Liver (tissue), 9 donors: ENCODE data around the gene SPTBN1. TPM values are rescaled to one million over a fixed set of nuclear protein-coding genes. Genes with fewer than 3 reads are reported as not detected.

ENCODE experiments used
- DNase-seq: peaks from one replicate; pipeline ENCODE4 v3.0.0-alpha.2; 2017; ENCODE audit warnings: low spot score
- H3K27ac ChIP-seq, 2 donors: one replicate each; pipeline ENCODE4 v1.7.0; 2013; ENCODE audit warnings: inconsistent platforms in 2 of 2, low read length in 2 of 2, control low read depth in 1 of 2, low read depth in 1 of 2, mild to moderate bottlenecking in 1 of 2
- H3K27me3 ChIP-seq, 4 donors: one replicate each; pipeline versions ENCODE4 v1.6.1 to v1.7.0; 2013; ENCODE audit warnings: low read length in 3 of 4, inconsistent platforms in 1 of 4, mild to moderate bottlenecking in 1 of 4, moderate library complexity in 1 of 4; ENCODE audit not compliant: control insufficient read depth in 4 of 4, insufficient read depth in 4 of 4
- H3K36me3 ChIP-seq, 4 donors: one replicate each; pipeline versions ENCODE4 v1.6.1 to v1.7.0; 2013; ENCODE audit warnings: low read length in 3 of 4, mild to moderate bottlenecking in 3 of 4, low read depth in 1 of 4, moderate library complexity in 1 of 4; ENCODE audit not compliant: control insufficient read depth in 4 of 4, insufficient read depth in 3 of 4
- H3K4me1 ChIP-seq, 4 donors: one replicate each; pipeline versions ENCODE4 v1.6.1 to v1.7.0; 2013; ENCODE audit warnings: low read length in 3 of 4, mild to moderate bottlenecking in 3 of 4, moderate library complexity in 1 of 4; ENCODE audit not compliant: control insufficient read depth in 4 of 4, insufficient read depth in 4 of 4
- H3K4me3 ChIP-seq, 3 donors: one replicate each; pipeline versions ENCODE4 v1.6.1 to v1.7.0; 2013; ENCODE audit warnings: low read length in 3 of 3, control low read depth in 1 of 3, low read depth in 1 of 3, mild to moderate bottlenecking in 1 of 3
- H3K9ac ChIP-seq, 2 donors: one replicate each; pipeline ENCODE4 v1.7.0; 2013; ENCODE audit warnings: low read length in 2 of 2, mild to moderate bottlenecking in 2 of 2, moderate library complexity in 2 of 2, control low read depth in 1 of 2, low read depth in 1 of 2
- H3K9me3 ChIP-seq, 4 donors: one replicate each; pipeline versions ENCODE4 v1.6.1 to v1.7.0; 2013; ENCODE audit warnings: low read length in 3 of 4; ENCODE audit not compliant: control insufficient read depth in 4 of 4
- FOXA1 ChIP-seq: IDR thresholded peaks from 2 replicates; pipeline ENCODE4 v1.6.1; 2016; ENCODE audit warnings: antibody characterized with exemption
- FOXA2 ChIP-seq: IDR thresholded peaks from 2 replicates; pipeline ENCODE4 v1.6.1; 2016; ENCODE audit warnings: antibody characterized with exemption
- GABPA ChIP-seq, 2 donors: IDR thresholded peaks in 1 of 2; conservative IDR thresholded peaks in 1 of 2; 2 replicates each; pipeline ENCODE4 v1.6.1; 2016; ENCODE audit warnings: antibody characterized with exemption in 2 of 2, mild to moderate bottlenecking in 1 of 2, moderate library complexity in 1 of 2
- HNF4A ChIP-seq, 2 donors: conservative IDR thresholded peaks; 2 replicates each; pipeline ENCODE4 v1.6.1; 2016; ENCODE audit warnings: antibody characterized with exemption in 2 of 2, mild to moderate bottlenecking in 2 of 2
- HNF4G ChIP-seq: IDR thresholded peaks from 2 replicates; pipeline ENCODE4 v1.6.1; 2016; ENCODE audit warnings: antibody characterized with exemption
- NR2F2 ChIP-seq: IDR thresholded peaks from 2 replicates; pipeline ENCODE4 v1.6.1; 2016; ENCODE audit warnings: antibody characterized with exemption
- RAD21 ChIP-seq, 2 donors: IDR thresholded peaks; 2 replicates each; pipeline ENCODE4 v1.6.1; 2016; ENCODE audit warnings: antibody characterized with exemption in 2 of 2, mild to moderate bottlenecking in 2 of 2
- RXRA ChIP-seq, 2 donors: IDR thresholded peaks; 2 replicates each; pipeline ENCODE4 v1.6.1; 2017 to 2018; ENCODE audit warnings: antibody characterized with exemption in 2 of 2, mild to moderate bottlenecking in 1 of 2
- SP1 ChIP-seq: IDR thresholded peaks from 2 replicates; pipeline ENCODE4 v1.6.1; 2018; ENCODE audit warnings: antibody characterized with exemption, mild to moderate bottlenecking
- TAF1 ChIP-seq: conservative IDR thresholded peaks from 2 replicates; pipeline ENCODE4 v1.6.1; 2016; ENCODE audit warnings: antibody characterized with exemption, mild to moderate bottlenecking
- YY1 ChIP-seq: IDR thresholded peaks from 2 replicates; pipeline ENCODE4 v1.6.1; 2016; ENCODE audit warnings: antibody characterized with exemption, mild to moderate bottlenecking
- WGBS: extraction: QIAGEN DNeasy Blood & Tissue Kit; methylation state at CpG from one replicate; pipeline ENCODE4 v1.1.7; 2013; 5-methylcytosine and 5-hydroxymethylcytosine counted together
- polyA plus RNA-seq, 2 donors: library from polyadenylated mRNA; stranded (reverse) in 1 of 2; unstranded in 1 of 2; fragments of 200-250 nt in 1 of 2; fragments of >200 nt in 1 of 2; fragmentation: Nextera tagmentation in 1 of 2; extraction: Ambion mirVana in 1 of 2; gene quantifications; one replicate each; pipeline versions ENCODE4 v1.2.1 to v1.2.3, GENCODE V29; 2013 to 2015
- total RNA-seq, 2 donors: library from RNA; depleted of rRNA; stranded (reverse); fragments of >200 nt; gene quantifications; one replicate each; pipeline ENCODE4 v1.2.3, GENCODE V29; 2014
- TF ChIP-seq, protein P1 (sequence below): fragments of 150-350 bp; IDR thresholded peaks from 2 replicates; pipeline ENCODE4 v1.5.1; 2017; ENCODE audit warnings: improper control_type of control experiment, low read depth, low read length; ENCODE audit not compliant: missing input control
- TF ChIP-seq, protein P2 (sequence below): IDR thresholded peaks from 2 replicates; pipeline ENCODE4 v1.6.1; 2016; ENCODE audit warnings: antibody characterized with exemption, mild to moderate bottlenecking
- TF ChIP-seq, protein P3 (sequence below): IDR thresholded peaks from 2 replicates; pipeline ENCODE4 v1.6.1; 2016; ENCODE audit warnings: antibody characterized with exemption
- TF ChIP-seq, protein P4 (sequence below): IDR thresholded peaks from 2 replicates; pipeline ENCODE4 v1.6.1; 2016; ENCODE audit warnings: antibody characterized with exemption
- TF ChIP-seq, protein P5 (sequence below): IDR thresholded peaks from 2 replicates; pipeline ENCODE4 v1.6.1; 2016; ENCODE audit warnings: antibody characterized with exemption
- donor health status: healthy.
- donor health status: healthy.
- donor health status: healthy.
- donor health status: healthy.
- donor health status: healthy.

The SPTBN1 gene
- total and polyA plus RNA-seq, 4 donors, result 44.8 to 191 (median 75.9) TPM

DNA sequence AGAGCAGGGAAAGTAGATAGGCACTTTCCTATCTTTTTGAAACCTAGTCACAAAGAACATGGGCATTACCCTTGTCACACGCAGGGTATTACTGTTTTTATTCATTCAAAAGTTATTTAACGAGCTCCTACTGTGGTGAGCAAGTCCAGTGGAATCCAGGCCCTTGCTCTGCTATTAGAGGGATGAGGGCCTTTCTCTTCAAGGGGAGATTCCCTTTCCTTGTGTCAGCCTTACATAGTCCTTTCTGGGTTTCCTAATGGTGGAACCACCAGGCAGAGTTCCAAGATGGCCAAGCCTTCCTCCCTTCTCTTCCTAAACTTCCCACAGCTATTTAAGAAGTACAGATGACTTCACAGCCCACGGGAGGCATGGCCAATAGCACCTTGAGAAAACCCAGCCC lies 64.6 kb downstream of the SPTBN1 start:
- Histone ChIP-seq H3K27me3 (no peaks in the 10 kb centered on the region), H3K4me1 (peaks cover 0 to 13% (median 7%) of the 10 kb centered on the region in 4 donors), H3K27ac (no peak overlapping the region), H3K36me3 (no peaks in the 10 kb centered on the region), H3K9me3 (no peaks in the 10 kb centered on the region), H3K9ac (no peak overlapping the region), H3K4me3 (no peak overlapping the region)
- DNase-seq, result no peak
- WGBS, result 85% methylated on average over 3 of the region's 3 CpGs
- TF ChIP-seq SP1 (no peak), NR2F2 (no peak), GABPA (IDR thresholded peaks at IDR 0.05 in 1 of 2, conservative IDR thresholded peaks at IDR 0.05 in 1 of 2) (no peak), YY1 (no peak), RAD21 (IDR thresholded peaks at IDR 0.05) (no peak), TAF1 (no peak)
- TF ChIP-seq, protein P1, sequence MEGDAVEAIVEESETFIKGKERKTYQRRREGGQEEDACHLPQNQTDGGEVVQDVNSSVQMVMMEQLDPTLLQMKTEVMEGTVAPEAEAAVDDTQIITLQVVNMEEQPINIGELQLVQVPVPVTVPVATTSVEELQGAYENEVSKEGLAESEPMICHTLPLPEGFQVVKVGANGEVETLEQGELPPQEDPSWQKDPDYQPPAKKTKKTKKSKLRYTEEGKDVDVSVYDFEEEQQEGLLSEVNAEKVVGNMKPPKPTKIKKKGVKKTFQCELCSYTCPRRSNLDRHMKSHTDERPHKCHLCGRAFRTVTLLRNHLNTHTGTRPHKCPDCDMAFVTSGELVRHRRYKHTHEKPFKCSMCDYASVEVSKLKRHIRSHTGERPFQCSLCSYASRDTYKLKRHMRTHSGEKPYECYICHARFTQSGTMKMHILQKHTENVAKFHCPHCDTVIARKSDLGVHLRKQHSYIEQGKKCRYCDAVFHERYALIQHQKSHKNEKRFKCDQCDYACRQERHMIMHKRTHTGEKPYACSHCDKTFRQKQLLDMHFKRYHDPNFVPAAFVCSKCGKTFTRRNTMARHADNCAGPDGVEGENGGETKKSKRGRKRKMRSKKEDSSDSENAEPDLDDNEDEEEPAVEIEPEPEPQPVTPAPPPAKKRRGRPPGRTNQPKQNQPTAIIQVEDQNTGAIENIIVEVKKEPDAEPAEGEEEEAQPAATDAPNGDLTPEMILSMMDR, result no peak
- TF ChIP-seq, protein P2, sequence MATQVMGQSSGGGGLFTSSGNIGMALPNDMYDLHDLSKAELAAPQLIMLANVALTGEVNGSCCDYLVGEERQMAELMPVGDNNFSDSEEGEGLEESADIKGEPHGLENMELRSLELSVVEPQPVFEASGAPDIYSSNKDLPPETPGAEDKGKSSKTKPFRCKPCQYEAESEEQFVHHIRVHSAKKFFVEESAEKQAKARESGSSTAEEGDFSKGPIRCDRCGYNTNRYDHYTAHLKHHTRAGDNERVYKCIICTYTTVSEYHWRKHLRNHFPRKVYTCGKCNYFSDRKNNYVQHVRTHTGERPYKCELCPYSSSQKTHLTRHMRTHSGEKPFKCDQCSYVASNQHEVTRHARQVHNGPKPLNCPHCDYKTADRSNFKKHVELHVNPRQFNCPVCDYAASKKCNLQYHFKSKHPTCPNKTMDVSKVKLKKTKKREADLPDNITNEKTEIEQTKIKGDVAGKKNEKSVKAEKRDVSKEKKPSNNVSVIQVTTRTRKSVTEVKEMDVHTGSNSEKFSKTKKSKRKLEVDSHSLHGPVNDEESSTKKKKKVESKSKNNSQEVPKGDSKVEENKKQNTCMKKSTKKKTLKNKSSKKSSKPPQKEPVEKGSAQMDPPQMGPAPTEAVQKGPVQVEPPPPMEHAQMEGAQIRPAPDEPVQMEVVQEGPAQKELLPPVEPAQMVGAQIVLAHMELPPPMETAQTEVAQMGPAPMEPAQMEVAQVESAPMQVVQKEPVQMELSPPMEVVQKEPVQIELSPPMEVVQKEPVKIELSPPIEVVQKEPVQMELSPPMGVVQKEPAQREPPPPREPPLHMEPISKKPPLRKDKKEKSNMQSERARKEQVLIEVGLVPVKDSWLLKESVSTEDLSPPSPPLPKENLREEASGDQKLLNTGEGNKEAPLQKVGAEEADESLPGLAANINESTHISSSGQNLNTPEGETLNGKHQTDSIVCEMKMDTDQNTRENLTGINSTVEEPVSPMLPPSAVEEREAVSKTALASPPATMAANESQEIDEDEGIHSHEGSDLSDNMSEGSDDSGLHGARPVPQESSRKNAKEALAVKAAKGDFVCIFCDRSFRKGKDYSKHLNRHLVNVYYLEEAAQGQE, result no peak

DNA sequence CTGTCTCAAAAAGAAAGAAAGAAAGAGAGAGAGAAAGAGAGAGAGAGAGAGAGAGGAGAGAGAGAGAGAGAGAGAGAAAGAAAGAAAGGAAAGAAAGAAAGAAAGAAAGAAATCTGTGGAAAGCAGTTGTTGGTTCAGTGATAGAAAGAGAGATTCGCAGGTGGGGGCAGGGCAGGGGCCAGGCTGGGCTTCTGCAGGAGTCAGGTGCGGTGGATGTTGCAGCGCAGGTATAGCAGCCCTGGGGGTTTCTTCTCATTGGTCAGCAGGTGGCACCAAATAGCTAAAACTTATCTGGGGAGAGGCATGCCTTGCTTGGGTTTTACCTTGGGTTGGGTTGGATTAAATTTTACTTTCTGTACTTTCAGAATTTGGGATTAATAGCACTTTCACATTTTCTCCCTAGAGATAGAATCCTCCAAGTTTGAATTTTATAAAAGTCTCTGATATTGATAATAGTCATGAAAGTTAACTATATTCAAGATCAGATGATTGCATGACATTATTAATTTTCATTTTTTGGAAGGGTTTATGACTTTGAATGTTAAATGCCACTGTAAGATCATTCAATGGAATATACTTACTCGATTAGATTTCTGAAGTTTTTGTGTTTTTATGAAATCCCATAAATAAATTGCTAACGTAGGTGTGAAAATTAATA lies 66.6 kb downstream of the SPTBN1 start:
- Histone ChIP-seq H3K36me3 (peaks cover 0 to 10% (median 0%) of the 10 kb centered on the region in 4 donors), H3K4me1 (peaks cover 0 to 13% (median 7%) of the 10 kb centered on the region in 4 donors), H3K9me3 (no peaks in the 10 kb centered on the region), H3K9ac (peak overlapping the region in 1 of 2 donors; percentile 58), H3K27ac (peak overlapping the region in 1 of 2 donors; percentile 49), H3K27me3 (no peaks in the 10 kb centered on the region), H3K4me3 (no peak overlapping the region)
- TF ChIP-seq RAD21 (IDR thresholded peaks at IDR 0.05), result peak; percentile 91 to 93
- TF ChIP-seq RXRA (IDR thresholded peaks at IDR 0.05), result peak in 1 of 2 donors; percentile 5
- TF ChIP-seq TAF1, result no peak
- no peak for TF ChIP-seq HNF4G
- TF ChIP-seq, protein P1, result peak; percentile 82
- TF ChIP-seq, protein P3, sequence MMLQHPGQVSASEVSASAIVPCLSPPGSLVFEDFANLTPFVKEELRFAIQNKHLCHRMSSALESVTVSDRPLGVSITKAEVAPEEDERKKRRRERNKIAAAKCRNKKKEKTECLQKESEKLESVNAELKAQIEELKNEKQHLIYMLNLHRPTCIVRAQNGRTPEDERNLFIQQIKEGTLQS, result no peak
- no peak for TF ChIP-seq HNF4A (conservative IDR thresholded peaks at IDR 0.05)
- TF ChIP-seq FOXA2, result no peak
- TF ChIP-seq, protein P4, sequence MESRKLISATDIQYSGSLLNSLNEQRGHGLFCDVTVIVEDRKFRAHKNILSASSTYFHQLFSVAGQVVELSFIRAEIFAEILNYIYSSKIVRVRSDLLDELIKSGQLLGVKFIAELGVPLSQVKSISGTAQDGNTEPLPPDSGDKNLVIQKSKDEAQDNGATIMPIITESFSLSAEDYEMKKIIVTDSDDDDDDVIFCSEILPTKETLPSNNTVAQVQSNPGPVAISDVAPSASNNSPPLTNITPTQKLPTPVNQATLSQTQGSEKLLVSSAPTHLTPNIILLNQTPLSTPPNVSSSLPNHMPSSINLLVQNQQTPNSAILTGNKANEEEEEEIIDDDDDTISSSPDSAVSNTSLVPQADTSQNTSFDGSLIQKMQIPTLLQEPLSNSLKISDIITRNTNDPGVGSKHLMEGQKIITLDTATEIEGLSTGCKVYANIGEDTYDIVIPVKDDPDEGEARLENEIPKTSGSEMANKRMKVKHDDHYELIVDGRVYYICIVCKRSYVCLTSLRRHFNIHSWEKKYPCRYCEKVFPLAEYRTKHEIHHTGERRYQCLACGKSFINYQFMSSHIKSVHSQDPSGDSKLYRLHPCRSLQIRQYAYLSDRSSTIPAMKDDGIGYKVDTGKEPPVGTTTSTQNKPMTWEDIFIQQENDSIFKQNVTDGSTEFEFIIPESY, result no peak
- TF ChIP-seq, protein P5, sequence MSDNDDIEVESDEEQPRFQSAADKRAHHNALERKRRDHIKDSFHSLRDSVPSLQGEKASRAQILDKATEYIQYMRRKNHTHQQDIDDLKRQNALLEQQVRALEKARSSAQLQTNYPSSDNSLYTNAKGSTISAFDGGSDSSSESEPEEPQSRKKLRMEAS, result peak; percentile 13
- no peak for TF ChIP-seq NR2F2
- peak; percentile 14 for TF ChIP-seq FOXA1
- no peak for TF ChIP-seq YY1
- peak; percentile 58 for DNase-seq
- WGBS, result 27% methylated on average over 5 of the region's 5 CpGs
